SU-DHL-6 (cell line): ENCODE measurements around the gene ULK3.

Experiments used
- EZH2phosphoT487 ChIP-seq: fragments of 200-600 bp; sonication (generic), shearing (Covaris generic); conservative IDR thresholded peaks from 2 replicates; pipeline ENCODE4 v1.6.1; 2018; ENCODE audit warnings: mild to moderate bottlenecking, antibody characterized with exemption, low read length, moderate library complexity, mixed read lengths
- TF ChIP-seq, protein P1 (sequence below): fragments of 200-600 bp; sonication (generic); IDR thresholded peaks from one replicate; pipeline ENCODE4 v1.5.1; 2017; ENCODE audit warnings: antibody characterized with exemption, mild to moderate bottlenecking, low read length, moderate library complexity; ENCODE audit not compliant: insufficient read depth, poor library complexity, severe bottlenecking

DNA sequence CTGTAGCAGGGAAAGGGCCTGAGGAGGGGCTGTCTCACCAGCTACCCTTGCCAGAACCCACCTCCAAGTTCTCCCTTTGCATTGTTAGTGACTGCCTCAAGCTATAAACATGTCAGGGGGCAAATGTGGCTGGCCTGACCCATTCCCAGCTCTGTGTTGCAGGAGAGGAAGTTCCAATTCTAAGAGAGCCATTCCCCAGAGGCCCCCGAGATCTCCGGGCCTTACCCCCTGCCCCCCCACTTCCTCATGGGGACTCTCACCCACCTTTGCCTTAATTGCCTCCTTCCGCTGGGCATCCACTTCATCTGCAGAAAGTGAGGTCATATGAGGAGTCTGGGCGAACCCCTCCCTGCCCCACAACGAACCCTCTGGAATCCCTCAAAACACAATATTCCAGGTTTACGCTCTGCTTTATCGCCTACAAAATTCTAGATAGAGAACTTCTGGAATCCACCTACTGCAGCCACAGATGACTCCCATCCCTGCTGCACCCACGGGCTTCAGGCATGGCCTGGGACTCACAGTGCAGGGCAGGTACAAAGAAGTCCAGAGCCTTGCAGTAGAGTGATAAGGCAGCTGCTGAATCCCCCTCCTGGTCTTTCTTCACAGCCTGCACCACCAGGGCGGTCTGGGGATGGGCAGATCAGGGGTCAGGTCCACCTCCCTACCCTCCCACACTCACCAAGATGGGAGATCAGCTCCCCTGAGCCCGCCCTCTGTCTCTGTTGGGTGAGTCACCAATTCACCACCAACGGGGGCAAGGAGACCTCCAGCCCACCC is 4.0 kb downstream of the ULK3 start:
- TF ChIP-seq, protein P1, sequence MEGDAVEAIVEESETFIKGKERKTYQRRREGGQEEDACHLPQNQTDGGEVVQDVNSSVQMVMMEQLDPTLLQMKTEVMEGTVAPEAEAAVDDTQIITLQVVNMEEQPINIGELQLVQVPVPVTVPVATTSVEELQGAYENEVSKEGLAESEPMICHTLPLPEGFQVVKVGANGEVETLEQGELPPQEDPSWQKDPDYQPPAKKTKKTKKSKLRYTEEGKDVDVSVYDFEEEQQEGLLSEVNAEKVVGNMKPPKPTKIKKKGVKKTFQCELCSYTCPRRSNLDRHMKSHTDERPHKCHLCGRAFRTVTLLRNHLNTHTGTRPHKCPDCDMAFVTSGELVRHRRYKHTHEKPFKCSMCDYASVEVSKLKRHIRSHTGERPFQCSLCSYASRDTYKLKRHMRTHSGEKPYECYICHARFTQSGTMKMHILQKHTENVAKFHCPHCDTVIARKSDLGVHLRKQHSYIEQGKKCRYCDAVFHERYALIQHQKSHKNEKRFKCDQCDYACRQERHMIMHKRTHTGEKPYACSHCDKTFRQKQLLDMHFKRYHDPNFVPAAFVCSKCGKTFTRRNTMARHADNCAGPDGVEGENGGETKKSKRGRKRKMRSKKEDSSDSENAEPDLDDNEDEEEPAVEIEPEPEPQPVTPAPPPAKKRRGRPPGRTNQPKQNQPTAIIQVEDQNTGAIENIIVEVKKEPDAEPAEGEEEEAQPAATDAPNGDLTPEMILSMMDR: no peak
- no peak for TF ChIP-seq EZH2phosphoT487
